SK-N-SH (cell line): ENCODE measurements around the gene GNAT1. TPM values are rescaled to one million over a fixed set of nuclear protein-coding genes. Genes with fewer than 3 reads are reported as not detected.

Experiments used
- CTCF ChIA-PET: fragments of 300-600, 350-600 bp; formaldehyde crosslinking; extraction: SDS; loops from one replicate; lab custom pipeline; 2021; lab: Yijun Ruan, JAX
- POLR2A ChIA-PET: fragments of 350-600 bp; sonication (Branson Sonifier 250); formaldehyde crosslinking; extraction: SDS; loops from one replicate; lab custom pipeline; 2020; ENCODE audit warnings: antibody characterized with exemption, inconsistent platforms; lab: Yijun Ruan, JAX
- DNase-seq: peaks from one replicate; pipeline ENCODE4 v3.0.0; 2012
- H2AFZ ChIP-seq: fragments of 200-600 bp; sonication (generic); 2 replicates; pipeline ENCODE4 v1.8.1; 2016; ENCODE audit warnings: antibody characterized with exemption, mild to moderate bottlenecking, low read depth
- H3F3A ChIP-seq: fragments of 200-600 bp; sonication (generic); replicated peaks from 2 replicates; pipeline ENCODE3; 2016; ENCODE audit warnings: antibody characterized with exemption, mild to moderate bottlenecking; ENCODE audit not compliant: insufficient read depth
- H3K27ac ChIP-seq, 2 experiments: fragments of 200-500 bp in 1 of 2; fragments of 200-600 bp in 1 of 2; sonication (Bioruptor generic) in 1 of 2; sonication (generic), shearing (Covaris generic) in 1 of 2; 2 replicates each; pipeline versions ENCODE4 v1.5.1 to v1.6.1; 2014 to 2016; ENCODE audit warnings: low read depth in 2 of 2, inconsistent platforms in 1 of 2, low read length in 1 of 2, mild to moderate bottlenecking in 1 of 2, mixed read lengths in 1 of 2
- H3K27me3 ChIP-seq: fragments of 200-600 bp; sonication (generic), shearing (Covaris generic); 2 replicates; pipeline ENCODE4 v1.6.1; 2016; ENCODE audit warnings: mixed run types; ENCODE audit not compliant: insufficient read depth
- H3K36me3 ChIP-seq, 2 experiments: fragments of 200-500 bp in 1 of 2; fragments of 200-600 bp in 1 of 2; sonication (Bioruptor generic) in 1 of 2; sonication (generic) in 1 of 2; replicated peaks in 1 of 2; 2 replicates each; pipeline versions ENCODE3 to v1.5.1; 2014 to 2016; ENCODE audit warnings: low read length in 1 of 2, mild to moderate bottlenecking in 1 of 2; ENCODE audit not compliant: insufficient read depth in 2 of 2, control insufficient read depth in 1 of 2
- H3K4me1 ChIP-seq, 2 experiments: fragments of 200-500 bp in 1 of 2; fragments of 200-600 bp in 1 of 2; sonication (Bioruptor generic) in 1 of 2; sonication (generic), shearing (Covaris generic) in 1 of 2; 2 replicates each; pipeline versions ENCODE4 v1.5.1 to v1.6.1; 2014 to 2016; ENCODE audit warnings: low read depth in 1 of 2, low read length in 1 of 2, mixed run types in 1 of 2; ENCODE audit not compliant: insufficient read depth in 2 of 2, control insufficient read depth in 1 of 2
- H3K4me2 ChIP-seq: fragments of 200-600 bp; sonication (generic), shearing (Covaris generic); 2 replicates; pipeline ENCODE4 v1.6.1; 2017; ENCODE audit warnings: mixed run types
- H3K4me3 ChIP-seq, 2 experiments: fragments of 200-500 bp in 1 of 2; fragments of 200-600 bp in 1 of 2; sonication (Bioruptor generic) in 1 of 2; sonication (generic), shearing (Covaris generic) in 1 of 2; 2 replicates each; pipeline versions ENCODE4 v1.5.1 to v1.8.1; 2014 to 2016; ENCODE audit warnings: low read depth in 2 of 2, inconsistent platforms in 1 of 2, low read length in 1 of 2, mild to moderate bottlenecking in 1 of 2, mixed read lengths in 1 of 2, moderate library complexity in 1 of 2
- H3K79me2 ChIP-seq: fragments of 200-600 bp; sonication (generic); 2 replicates; pipeline ENCODE4 v1.8.1; 2017; ENCODE audit warnings: mild to moderate bottlenecking; ENCODE audit not compliant: insufficient read depth
- H3K9ac ChIP-seq: fragments of 200-600 bp; sonication (generic); 2 replicates; pipeline ENCODE4 v1.6.1; 2017; ENCODE audit warnings: mixed run types
- H3K9me2 ChIP-seq: fragments of 200-600 bp; sonication (generic); 2 replicates; pipeline ENCODE4 v1.6.1; 2017; ENCODE audit warnings: mixed run types
- H3K9me3 ChIP-seq: fragments of 200-600 bp; sonication (generic); 2 replicates; pipeline ENCODE4 v1.6.1; 2017; ENCODE audit warnings: mixed run types, mild to moderate bottlenecking, moderate library complexity
- H4K20me1 ChIP-seq: fragments of 200-600 bp; sonication (generic); 2 replicates; pipeline ENCODE4 v1.6.1; 2017; ENCODE audit warnings: mild to moderate bottlenecking, mixed run types; ENCODE audit not compliant: insufficient read depth
- CHD2 ChIP-seq: fragments of 150-350 bp; IDR thresholded peaks from 2 replicates; pipeline ENCODE4 v1.6.1; 2018; ENCODE audit warnings: low read length; ENCODE audit not compliant: partially characterized antibody
- ELF1 ChIP-seq: IDR thresholded peaks from 2 replicates; pipeline ENCODE4 v1.4.0; 2012
- EZH2phosphoT487 ChIP-seq: fragments of 200-600 bp; sonication (generic); IDR thresholded peaks from 2 replicates; pipeline ENCODE4 v1.6.1; 2017; ENCODE audit warnings: low read depth, mixed run types, mild to moderate bottlenecking, antibody characterized with exemption, moderate library complexity, borderline replicate concordance
- FOXJ3 ChIP-seq: sonication (generic); formaldehyde crosslinking; IDR thresholded peaks from 2 replicates; pipeline ENCODE4 v1.5.1; 2020; ENCODE audit warnings: mild to moderate bottlenecking, missing genetic modification reagents
- FOXM1 ChIP-seq: IDR thresholded peaks from 2 replicates; pipeline ENCODE4 v1.4.0; 2012; ENCODE audit warnings: low read depth, mild to moderate bottlenecking
- GABPA ChIP-seq: IDR thresholded peaks from 2 replicates; pipeline ENCODE4 v1.4.0; 2012; ENCODE audit warnings: low read depth, mild to moderate bottlenecking
- JUND ChIP-seq: IDR thresholded peaks from 2 replicates; pipeline ENCODE4 v1.4.0; 2012
- MEF2A ChIP-seq: IDR thresholded peaks from 2 replicates; pipeline ENCODE4 v1.4.0; 2012; ENCODE audit warnings: low read depth, borderline replicate concordance
- MXI1 ChIP-seq: IDR thresholded peaks from 2 replicates; pipeline ENCODE4 v1.6.1; 2012; ENCODE audit warnings: mild to moderate bottlenecking, low read depth, low read length, improper control_type of control experiment
- NFIC ChIP-seq: IDR thresholded peaks from 2 replicates; pipeline ENCODE4 v1.4.0; 2012; ENCODE audit warnings: borderline replicate concordance
- NRF1 ChIP-seq: IDR thresholded peaks from 2 replicates; pipeline ENCODE4 v1.6.1; 2012; ENCODE audit warnings: low read depth, mild to moderate bottlenecking, low read length
- POLR2AphosphoS5 ChIP-seq: IDR thresholded peaks from 2 replicates; pipeline ENCODE4 v1.6.1; 2012; ENCODE audit warnings: low read depth, low read length
- RAD21 ChIP-seq: IDR thresholded peaks from 2 replicates; pipeline ENCODE4 v1.6.1; 2012; ENCODE audit warnings: mild to moderate bottlenecking, low read length
- RFX5 ChIP-seq: IDR thresholded peaks from 2 replicates; pipeline ENCODE4 v1.6.1; 2012; ENCODE audit warnings: mild to moderate bottlenecking, improper control_type of control experiment, low read length
- RXRA ChIP-seq: IDR thresholded peaks from 2 replicates; pipeline ENCODE4 v1.4.0; 2012; ENCODE audit warnings: low read depth, mild to moderate bottlenecking, borderline replicate concordance
- SIN3A ChIP-seq: IDR thresholded peaks from 2 replicates; pipeline ENCODE4 v1.6.1; 2012; ENCODE audit warnings: low read depth, mild to moderate bottlenecking, low read length, moderate library complexity, borderline replicate concordance
- YY1 ChIP-seq: IDR thresholded peaks from 2 replicates; pipeline ENCODE4 v1.4.0; 2012; ENCODE audit warnings: low read depth, mild to moderate bottlenecking
- WGBS: methylation state at CpG from one replicate; pipeline ENCODE4 v1.1.6; 2017; ENCODE audit warnings: low lambda C conversion rate; 5-methylcytosine and 5-hydroxymethylcytosine counted together
- polyA plus RNA-seq, 3 experiments: library from polyadenylated mRNA; depleted of rRNA; stranded (reverse); fragments of >200 nt; gene quantifications; 2 replicates each; pipeline ENCODE4 v1.2.3, GENCODE V29; 2012
- TF ChIP-seq, protein P1 (sequence below): fragments of 150-350 bp; IDR thresholded peaks from 2 replicates; pipeline ENCODE4 v1.6.1; 2017; ENCODE audit warnings: antibody characterized with exemption, low read length, low read depth, borderline replicate concordance
- TF ChIP-seq, protein P2 (sequence below): IDR thresholded peaks from 2 replicates; pipeline ENCODE4; 2012
- TF ChIP-seq, protein P3 (sequence below): IDR thresholded peaks from 2 replicates; pipeline ENCODE4 v1.6.1; 2012; ENCODE audit warnings: mild to moderate bottlenecking, low read depth, low read length, moderate library complexity
- TF ChIP-seq, protein P4 (sequence below): fragments of 150-350 bp; IDR thresholded peaks from 2 replicates; pipeline ENCODE4 v1.6.1; 2016; ENCODE audit warnings: mild to moderate bottlenecking, low read depth, low read length
- TF ChIP-seq, protein P5 (sequence below): IDR thresholded peaks from 2 replicates; pipeline ENCODE4 v1.4.0; 2012; ENCODE audit warnings: low read depth, borderline replicate concordance
- TF ChIP-seq, protein P6 (sequence below): IDR thresholded peaks from 2 replicates; pipeline ENCODE4 v1.4.0; 2012; ENCODE audit warnings: low read depth, borderline replicate concordance

Gene GNAT1
- polyA plus RNA-seq, 1 of the 3 experiments (the other 2 are of a cell fraction) = not detected

DNA sequence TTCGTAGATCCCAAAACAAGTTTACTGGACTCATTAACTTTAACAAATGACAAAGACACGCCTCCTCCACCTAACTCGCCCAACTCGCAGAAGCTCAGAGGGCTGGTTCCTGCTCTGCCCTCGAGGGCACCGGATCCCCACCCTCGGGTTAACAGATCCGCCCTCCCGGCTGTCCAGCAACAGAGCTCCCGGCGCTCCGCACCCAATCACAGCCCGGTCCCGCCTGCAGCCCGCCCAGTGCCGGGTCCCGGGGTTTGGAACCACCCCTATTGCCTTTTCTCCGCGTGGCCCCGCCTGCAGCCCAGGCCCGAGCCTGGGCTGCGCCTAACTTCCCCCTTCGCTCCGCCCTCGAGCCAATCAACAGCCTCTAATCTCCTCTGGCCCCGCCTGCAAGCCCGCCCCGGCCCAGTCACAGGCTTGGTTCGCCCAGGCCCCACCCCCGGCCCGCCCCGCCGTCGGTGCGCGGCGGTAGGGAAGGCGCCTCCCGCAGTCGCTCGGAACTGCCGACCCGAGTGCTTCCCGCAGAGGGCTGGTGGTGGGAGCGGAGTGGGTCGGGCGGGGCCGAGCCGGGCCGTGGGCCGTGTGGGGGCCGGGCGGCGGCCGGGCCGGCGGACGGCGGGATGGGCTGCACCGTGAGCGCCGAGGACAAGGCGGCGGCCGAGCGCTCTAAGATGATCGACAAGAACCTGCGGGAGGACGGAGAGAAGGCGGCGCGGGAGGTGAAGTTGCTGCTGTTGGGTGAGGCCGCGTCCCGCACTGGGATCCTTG is 44.5 kb downstream of the GNAT1 start, which contains the start of gene GNAI2:
Gene GNAI2, plus strand, starts transcription at position 489 of the 768 bp plus-strand sequence. Its CDS starts 132 bp downstream, at position 621.
- Histone ChIP-seq H3K27ac (peak within 1 kb of the TSS; percentile 60 to 90), H3K4me2 (peak within 1 kb of the TSS; percentile 96), H4K20me1 (peaks cover 31% of the 10 kb centered on the region), H3K4me3 (peak within 1 kb of the TSS; percentile 82 to 98), H3K9ac (peak within 1 kb of the TSS; percentile 95), H3F3A (peaks cover 6% of the 10 kb centered on the region), H3K36me3 (peaks cover 0 to 11% of the 10 kb centered on the region in 2 experiments), H3K9me2 (no peaks in the 10 kb centered on the region), H3K9me3 (no peaks in the 10 kb centered on the region), H3K79me2 (peaks cover 49% of the 10 kb centered on the region), H3K4me1 (peaks cover 8 to 18% of the 10 kb centered on the region in 2 experiments; a peak in 2 of 4 replicates), H3K27me3 (no peaks in the 10 kb centered on the region), H2AFZ (peak within 1 kb of the TSS; percentile 86; the same call in 1 of the 2 replicates)
- ChIA-PET POLR2A (interaction anchor here (0.5 to 1.6 kb wide), 6 partner anchors 9 to 296 kb away, joined by 3 to 10 read pairs (median 4); partner anchors contain the start of gene RBM6), CTCF (interaction anchor here (1.0 to 61.6 kb wide), 5 partner anchors 4 to 50 kb away, joined by 3 to 1375 read pairs (median 433); partner anchors contain the start of genes GNAI2 and GNAT1)
- peak; percentile 98 for DNase-seq
- WGBS = 3% methylated on average over 29 of the region's 75 CpGs
- no peak for TF ChIP-seq FOXM1
- TF ChIP-seq MXI1 = peak; percentile 71
- TF ChIP-seq MEF2A = no peak
- TF ChIP-seq RAD21 = no peak
- no peak for TF ChIP-seq FOXJ3 (CRISPR knock-in tag)
- TF ChIP-seq, protein P1, sequence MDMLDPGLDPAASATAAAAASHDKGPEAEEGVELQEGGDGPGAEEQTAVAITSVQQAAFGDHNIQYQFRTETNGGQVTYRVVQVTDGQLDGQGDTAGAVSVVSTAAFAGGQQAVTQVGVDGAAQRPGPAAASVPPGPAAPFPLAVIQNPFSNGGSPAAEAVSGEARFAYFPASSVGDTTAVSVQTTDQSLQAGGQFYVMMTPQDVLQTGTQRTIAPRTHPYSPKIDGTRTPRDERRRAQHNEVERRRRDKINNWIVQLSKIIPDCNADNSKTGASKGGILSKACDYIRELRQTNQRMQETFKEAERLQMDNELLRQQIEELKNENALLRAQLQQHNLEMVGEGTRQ = no peak
- no peak for TF ChIP-seq SIN3A
- TF ChIP-seq CHD2 = peak; percentile 45
- no peak for TF ChIP-seq ELF1
- TF ChIP-seq, protein P2, sequence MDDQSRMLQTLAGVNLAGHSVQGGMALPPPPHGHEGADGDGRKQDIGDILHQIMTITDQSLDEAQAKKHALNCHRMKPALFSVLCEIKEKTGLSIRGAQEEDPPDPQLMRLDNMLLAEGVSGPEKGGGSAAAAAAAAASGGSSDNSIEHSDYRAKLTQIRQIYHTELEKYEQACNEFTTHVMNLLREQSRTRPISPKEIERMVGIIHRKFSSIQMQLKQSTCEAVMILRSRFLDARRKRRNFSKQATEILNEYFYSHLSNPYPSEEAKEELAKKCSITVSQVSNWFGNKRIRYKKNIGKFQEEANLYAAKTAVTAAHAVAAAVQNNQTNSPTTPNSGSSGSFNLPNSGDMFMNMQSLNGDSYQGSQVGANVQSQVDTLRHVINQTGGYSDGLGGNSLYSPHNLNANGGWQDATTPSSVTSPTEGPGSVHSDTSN = no peak; the same call in none of the 2 replicates
- peak; percentile 90 for TF ChIP-seq POLR2AphosphoS5
- peak; percentile 73 for TF ChIP-seq RFX5
- no peak for TF ChIP-seq JUND
- peak; percentile 59; the same call in 1 of the 2 replicates for TF ChIP-seq GABPA
- TF ChIP-seq, protein P3, sequence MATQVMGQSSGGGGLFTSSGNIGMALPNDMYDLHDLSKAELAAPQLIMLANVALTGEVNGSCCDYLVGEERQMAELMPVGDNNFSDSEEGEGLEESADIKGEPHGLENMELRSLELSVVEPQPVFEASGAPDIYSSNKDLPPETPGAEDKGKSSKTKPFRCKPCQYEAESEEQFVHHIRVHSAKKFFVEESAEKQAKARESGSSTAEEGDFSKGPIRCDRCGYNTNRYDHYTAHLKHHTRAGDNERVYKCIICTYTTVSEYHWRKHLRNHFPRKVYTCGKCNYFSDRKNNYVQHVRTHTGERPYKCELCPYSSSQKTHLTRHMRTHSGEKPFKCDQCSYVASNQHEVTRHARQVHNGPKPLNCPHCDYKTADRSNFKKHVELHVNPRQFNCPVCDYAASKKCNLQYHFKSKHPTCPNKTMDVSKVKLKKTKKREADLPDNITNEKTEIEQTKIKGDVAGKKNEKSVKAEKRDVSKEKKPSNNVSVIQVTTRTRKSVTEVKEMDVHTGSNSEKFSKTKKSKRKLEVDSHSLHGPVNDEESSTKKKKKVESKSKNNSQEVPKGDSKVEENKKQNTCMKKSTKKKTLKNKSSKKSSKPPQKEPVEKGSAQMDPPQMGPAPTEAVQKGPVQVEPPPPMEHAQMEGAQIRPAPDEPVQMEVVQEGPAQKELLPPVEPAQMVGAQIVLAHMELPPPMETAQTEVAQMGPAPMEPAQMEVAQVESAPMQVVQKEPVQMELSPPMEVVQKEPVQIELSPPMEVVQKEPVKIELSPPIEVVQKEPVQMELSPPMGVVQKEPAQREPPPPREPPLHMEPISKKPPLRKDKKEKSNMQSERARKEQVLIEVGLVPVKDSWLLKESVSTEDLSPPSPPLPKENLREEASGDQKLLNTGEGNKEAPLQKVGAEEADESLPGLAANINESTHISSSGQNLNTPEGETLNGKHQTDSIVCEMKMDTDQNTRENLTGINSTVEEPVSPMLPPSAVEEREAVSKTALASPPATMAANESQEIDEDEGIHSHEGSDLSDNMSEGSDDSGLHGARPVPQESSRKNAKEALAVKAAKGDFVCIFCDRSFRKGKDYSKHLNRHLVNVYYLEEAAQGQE = peak; percentile 68
- TF ChIP-seq, protein P4, sequence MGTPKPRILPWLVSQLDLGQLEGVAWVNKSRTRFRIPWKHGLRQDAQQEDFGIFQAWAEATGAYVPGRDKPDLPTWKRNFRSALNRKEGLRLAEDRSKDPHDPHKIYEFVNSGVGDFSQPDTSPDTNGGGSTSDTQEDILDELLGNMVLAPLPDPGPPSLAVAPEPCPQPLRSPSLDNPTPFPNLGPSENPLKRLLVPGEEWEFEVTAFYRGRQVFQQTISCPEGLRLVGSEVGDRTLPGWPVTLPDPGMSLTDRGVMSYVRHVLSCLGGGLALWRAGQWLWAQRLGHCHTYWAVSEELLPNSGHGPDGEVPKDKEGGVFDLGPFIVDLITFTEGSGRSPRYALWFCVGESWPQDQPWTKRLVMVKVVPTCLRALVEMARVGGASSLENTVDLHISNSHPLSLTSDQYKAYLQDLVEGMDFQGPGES = no peak
- TF ChIP-seq YY1 = no peak
- TF ChIP-seq, protein P5, sequence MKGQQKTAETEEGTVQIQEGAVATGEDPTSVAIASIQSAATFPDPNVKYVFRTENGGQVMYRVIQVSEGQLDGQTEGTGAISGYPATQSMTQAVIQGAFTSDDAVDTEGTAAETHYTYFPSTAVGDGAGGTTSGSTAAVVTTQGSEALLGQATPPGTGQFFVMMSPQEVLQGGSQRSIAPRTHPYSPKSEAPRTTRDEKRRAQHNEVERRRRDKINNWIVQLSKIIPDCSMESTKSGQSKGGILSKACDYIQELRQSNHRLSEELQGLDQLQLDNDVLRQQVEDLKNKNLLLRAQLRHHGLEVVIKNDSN = no peak
- peak; percentile 17; the same call in 1 of the 2 replicates for TF ChIP-seq NRF1
- TF ChIP-seq, protein P6, sequence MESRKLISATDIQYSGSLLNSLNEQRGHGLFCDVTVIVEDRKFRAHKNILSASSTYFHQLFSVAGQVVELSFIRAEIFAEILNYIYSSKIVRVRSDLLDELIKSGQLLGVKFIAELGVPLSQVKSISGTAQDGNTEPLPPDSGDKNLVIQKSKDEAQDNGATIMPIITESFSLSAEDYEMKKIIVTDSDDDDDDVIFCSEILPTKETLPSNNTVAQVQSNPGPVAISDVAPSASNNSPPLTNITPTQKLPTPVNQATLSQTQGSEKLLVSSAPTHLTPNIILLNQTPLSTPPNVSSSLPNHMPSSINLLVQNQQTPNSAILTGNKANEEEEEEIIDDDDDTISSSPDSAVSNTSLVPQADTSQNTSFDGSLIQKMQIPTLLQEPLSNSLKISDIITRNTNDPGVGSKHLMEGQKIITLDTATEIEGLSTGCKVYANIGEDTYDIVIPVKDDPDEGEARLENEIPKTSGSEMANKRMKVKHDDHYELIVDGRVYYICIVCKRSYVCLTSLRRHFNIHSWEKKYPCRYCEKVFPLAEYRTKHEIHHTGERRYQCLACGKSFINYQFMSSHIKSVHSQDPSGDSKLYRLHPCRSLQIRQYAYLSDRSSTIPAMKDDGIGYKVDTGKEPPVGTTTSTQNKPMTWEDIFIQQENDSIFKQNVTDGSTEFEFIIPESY = no peak
- no peak for TF ChIP-seq NFIC
- TF ChIP-seq EZH2phosphoT487 = no peak
- TF ChIP-seq RXRA = no peak
